SU-DHL-6 (cell line): Measurements from ENCODE around the gene SPRR5.

Experiments
- H2AFZ ChIP-seq: fragments of 200-600 bp; sonication (generic); 2 replicates; pipeline ENCODE4 v1.6.1; 2014; ENCODE audit warnings: low read depth, mild to moderate bottlenecking, moderate library complexity, mixed read lengths, antibody characterized with exemption, low read length; ENCODE audit not compliant: severe bottlenecking
- H3F3A ChIP-seq: fragments of 200-600 bp; shearing (Covaris generic); 2 replicates; pipeline ENCODE4 v1.6.0; 2016; ENCODE audit warnings: antibody characterized with exemption, mild to moderate bottlenecking; ENCODE audit not compliant: insufficient read depth
- H3K27ac ChIP-seq: fragments of 200-600 bp; sonication (generic); 2 replicates; pipeline ENCODE4 v1.5.1; 2016; ENCODE audit warnings: low read depth, mild to moderate bottlenecking, low read length, moderate library complexity, mixed read lengths
- H3K27me3 ChIP-seq: fragments of 200-600 bp; sonication (generic), shearing (Covaris generic); 2 replicates; pipeline ENCODE4 v1.6.0; 2014; ENCODE audit warnings: mild to moderate bottlenecking, low read length
- H3K36me3 ChIP-seq: fragments of 200-600 bp; sonication (generic); 2 replicates; pipeline ENCODE4 v1.6.1; 2014; ENCODE audit warnings: mild to moderate bottlenecking, low read length, mixed read lengths
- H3K4me2 ChIP-seq: fragments of 300-600, 200-600 bp; shearing (Covaris generic), sonication (generic); 2 replicates; pipeline ENCODE4 v1.6.0; 2014; ENCODE audit warnings: low read length, low read depth, mild to moderate bottlenecking; ENCODE audit not compliant: poor library complexity, severe bottlenecking
- H3K4me3 ChIP-seq: fragments of 200-600 bp; sonication (generic); 2 replicates; pipeline ENCODE4 v1.5.1; 2014; ENCODE audit warnings: antibody characterized with exemption, low read length, mild to moderate bottlenecking, mixed read lengths; ENCODE audit not compliant: insufficient read depth, poor library complexity, severe bottlenecking
- H3K79me2 ChIP-seq: fragments of 200-600 bp; sonication (generic); 2 replicates; pipeline ENCODE4 v1.6.1; 2014; ENCODE audit warnings: mild to moderate bottlenecking, low read length, moderate library complexity; ENCODE audit not compliant: insufficient read depth
- H3K9ac ChIP-seq: fragments of 200-600 bp; sonication (generic); 2 replicates; pipeline ENCODE4 v1.7.0; 2014; ENCODE audit warnings: mild to moderate bottlenecking, low read length
- H3K9me2 ChIP-seq: fragments of 200-600 bp; sonication (generic); replicated peaks from 2 replicates; pipeline ENCODE4 v1.6.1; 2014; ENCODE audit warnings: low read length; ENCODE audit not compliant: insufficient read depth
- H3K9me3 ChIP-seq: fragments of 200-600 bp; sonication (generic); 2 replicates; pipeline ENCODE4 v1.6.1; 2014; ENCODE audit warnings: low read length, mixed read lengths; ENCODE audit not compliant: insufficient read depth
- H4K20me1 ChIP-seq: fragments of 200-600 bp; sonication (generic); 2 replicates; pipeline ENCODE4 v1.6.1; 2014; ENCODE audit warnings: low read depth, mild to moderate bottlenecking, antibody characterized with exemption, low read length, moderate library complexity, mixed read lengths
- EZH2phosphoT487 ChIP-seq: fragments of 200-600 bp; sonication (generic), shearing (Covaris generic); conservative IDR thresholded peaks from 2 replicates; pipeline ENCODE4 v1.6.1; 2018; ENCODE audit warnings: mild to moderate bottlenecking, antibody characterized with exemption, low read length, moderate library complexity, mixed read lengths
- TF ChIP-seq, protein P1 (sequence below): fragments of 200-600 bp; sonication (generic); IDR thresholded peaks from one replicate; pipeline ENCODE4 v1.5.1; 2017; ENCODE audit warnings: antibody characterized with exemption, mild to moderate bottlenecking, low read length, moderate library complexity; ENCODE audit not compliant: insufficient read depth, poor library complexity, severe bottlenecking

The SPRR5 gene

DNA sequence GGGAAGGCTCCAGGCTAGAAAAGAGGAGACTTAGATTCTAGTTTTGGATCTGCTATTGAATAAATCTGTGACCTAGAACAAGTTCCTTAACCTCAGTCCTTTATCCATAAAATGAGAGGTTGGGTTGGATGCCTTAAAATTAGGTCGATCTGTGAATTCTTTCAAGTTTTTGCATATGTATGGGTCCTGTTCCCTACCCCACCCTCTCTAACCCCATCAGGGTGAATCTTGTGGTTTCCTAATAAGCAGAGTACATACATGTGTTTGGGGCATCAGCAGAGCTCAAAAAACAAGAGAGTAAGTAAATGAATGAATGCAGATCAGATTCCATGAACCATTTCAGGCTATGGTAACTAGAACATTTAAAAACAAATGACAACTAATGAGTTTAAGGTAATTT lies 29.7 kb downstream of the SPRR5 start:
- Histone ChIP-seq H3K27me3 (no peaks in the 10 kb centered on the region), H3K36me3 (no peaks in the 10 kb centered on the region), H3F3A (no peaks in the 10 kb centered on the region), H3K27ac (no peak overlapping the region), H4K20me1 (no peaks in the 10 kb centered on the region), H3K4me2 (no peak overlapping the region), H3K9me3 (no peaks in the 10 kb centered on the region), H3K9me2 (no peaks in the 10 kb centered on the region), H3K4me3 (no peak overlapping the region), H3K9ac (no peak overlapping the region), H3K79me2 (no peaks in the 10 kb centered on the region), H2AFZ (no peak overlapping the region)
- TF ChIP-seq, protein P1, sequence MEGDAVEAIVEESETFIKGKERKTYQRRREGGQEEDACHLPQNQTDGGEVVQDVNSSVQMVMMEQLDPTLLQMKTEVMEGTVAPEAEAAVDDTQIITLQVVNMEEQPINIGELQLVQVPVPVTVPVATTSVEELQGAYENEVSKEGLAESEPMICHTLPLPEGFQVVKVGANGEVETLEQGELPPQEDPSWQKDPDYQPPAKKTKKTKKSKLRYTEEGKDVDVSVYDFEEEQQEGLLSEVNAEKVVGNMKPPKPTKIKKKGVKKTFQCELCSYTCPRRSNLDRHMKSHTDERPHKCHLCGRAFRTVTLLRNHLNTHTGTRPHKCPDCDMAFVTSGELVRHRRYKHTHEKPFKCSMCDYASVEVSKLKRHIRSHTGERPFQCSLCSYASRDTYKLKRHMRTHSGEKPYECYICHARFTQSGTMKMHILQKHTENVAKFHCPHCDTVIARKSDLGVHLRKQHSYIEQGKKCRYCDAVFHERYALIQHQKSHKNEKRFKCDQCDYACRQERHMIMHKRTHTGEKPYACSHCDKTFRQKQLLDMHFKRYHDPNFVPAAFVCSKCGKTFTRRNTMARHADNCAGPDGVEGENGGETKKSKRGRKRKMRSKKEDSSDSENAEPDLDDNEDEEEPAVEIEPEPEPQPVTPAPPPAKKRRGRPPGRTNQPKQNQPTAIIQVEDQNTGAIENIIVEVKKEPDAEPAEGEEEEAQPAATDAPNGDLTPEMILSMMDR: no peak
- TF ChIP-seq EZH2phosphoT487: no peak

DNA sequence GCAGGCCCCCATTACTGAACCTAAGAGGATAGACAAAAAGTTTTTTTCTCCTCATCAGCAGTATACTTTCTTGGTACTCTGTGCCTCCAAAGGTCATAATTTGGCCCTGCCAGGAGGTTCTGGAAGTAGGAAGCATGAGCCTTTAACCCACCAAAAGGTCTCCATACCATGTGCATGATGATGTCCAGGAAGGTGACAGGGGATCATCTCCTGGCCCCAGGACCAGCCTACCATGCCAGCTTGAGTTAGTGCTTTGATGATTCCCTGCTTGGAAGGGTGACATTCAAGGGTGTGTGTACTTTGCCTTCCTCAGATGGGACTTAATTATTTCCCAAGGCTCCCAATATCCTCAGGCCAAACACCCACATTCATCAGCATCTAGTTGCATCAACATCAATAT lies 30.6 kb downstream of the SPRR5 start:
- TF ChIP-seq EZH2phosphoT487: no peak
- TF ChIP-seq, protein P1: no peak
- no peak overlapping the region for H2AFZ ChIP-seq
- no peak overlapping the region for H3K4me3 ChIP-seq
- H3K9me2 ChIP-seq: no peaks in the 10 kb centered on the region
- H3K27ac ChIP-seq: no peak overlapping the region
- H3F3A ChIP-seq: no peaks in the 10 kb centered on the region
- no peak overlapping the region for H3K9ac ChIP-seq
- no peaks in the 10 kb centered on the region for H3K9me3 ChIP-seq
- no peak overlapping the region for H3K4me2 ChIP-seq
- H4K20me1 ChIP-seq: no peaks in the 10 kb centered on the region
- H3K27me3 ChIP-seq: no peaks in the 10 kb centered on the region
- H3K79me2 ChIP-seq: no peaks in the 10 kb centered on the region
- H3K36me3 ChIP-seq: no peaks in the 10 kb centered on the region

DNA sequence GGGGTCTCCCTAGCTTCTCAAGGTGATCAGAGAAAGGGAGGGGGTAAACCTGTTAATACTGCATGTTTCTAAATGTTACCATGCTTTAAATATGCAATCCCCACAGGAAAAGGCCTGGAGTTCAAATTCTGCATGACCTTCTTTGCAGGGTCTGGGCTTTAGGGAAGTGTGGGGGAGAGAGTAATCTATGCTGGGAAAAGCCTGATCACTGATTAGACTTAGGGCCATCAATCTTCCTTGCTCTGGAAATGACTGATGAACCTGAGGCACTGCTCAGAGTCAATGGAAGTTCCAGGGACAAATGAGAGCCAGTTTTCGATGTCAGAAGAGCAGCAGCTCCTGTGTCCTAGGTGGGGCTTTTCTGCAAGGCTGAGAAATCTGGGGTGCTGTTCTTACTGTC lies 33.7 kb downstream of the SPRR5 start:
- H3K9me2 ChIP-seq: no peaks in the 10 kb centered on the region
- TF ChIP-seq EZH2phosphoT487: no peak
- TF ChIP-seq, protein P1: no peak
- no peak overlapping the region for H3K4me3 ChIP-seq
- H3K9ac ChIP-seq: no peak overlapping the region
- H3K27me3 ChIP-seq: no peaks in the 10 kb centered on the region
- H3K9me3 ChIP-seq: no peaks in the 10 kb centered on the region
- no peak overlapping the region for H2AFZ ChIP-seq
- H3F3A ChIP-seq: no peaks in the 10 kb centered on the region
- no peak overlapping the region for H3K27ac ChIP-seq
- no peaks in the 10 kb centered on the region for H4K20me1 ChIP-seq
- H3K4me2 ChIP-seq: no peak overlapping the region
- H3K36me3 ChIP-seq: no peaks in the 10 kb centered on the region
- H3K79me2 ChIP-seq: no peaks in the 10 kb centered on the region
